BE2C (cell line): ENCODE results near the gene PPP2R3C.
"Not testable (repeated sequence)": the region's sequence is repeated elsewhere in the genome, so short reads cannot be mapped to it uniquely, and the experiment has no call there.

Source experiments
- DNase-seq: peaks from one replicate; pipeline ENCODE4 v3.0.0-alpha.2; 2020
- H3K27me3 ChIP-seq: fragments of 250-450 bp; sonication (Bioruptor Pico); 2 replicates; pipeline ENCODE4 v1.5.1; 2020; ENCODE audit warnings: mild to moderate bottlenecking
- H3K36me3 ChIP-seq: fragments of 250-450 bp; sonication (Bioruptor Pico); 2 replicates; pipeline ENCODE4 v1.5.1; 2020; ENCODE audit warnings: mild to moderate bottlenecking
- H3K4me1 ChIP-seq: fragments of 250-450 bp; sonication (Bioruptor Pico); 2 replicates; pipeline ENCODE4 v1.5.1; 2020
- H3K4me3 ChIP-seq: 2 replicates; pipeline ENCODE4 v1.5.1; 2011; ENCODE audit warnings: low read depth, low read length
- H3K9me3 ChIP-seq: fragments of 250-450 bp; sonication (Bioruptor Pico); 2 replicates; pipeline ENCODE4 v1.5.1; 2020
- CTCF ChIP-seq: IDR thresholded peaks from 2 replicates; pipeline ENCODE4 v1.5.1; 2012; ENCODE audit warnings: mild to moderate bottlenecking, low read depth, low read length

The PPP2R3C gene

GRCh38 chr14:35044939-35045797 lies 76.6 kb downstream of the PPP2R3C start:
- DNase-seq, result no peak
- H3K4me3 ChIP-seq, result peak overlapping the region; percentile 68
- H3K36me3 ChIP-seq, result no peaks in the 10 kb centered on the region
- TF ChIP-seq CTCF, result no peak
- no peaks in the 10 kb centered on the region for H3K9me3 ChIP-seq
- no peaks in the 10 kb centered on the region for H3K27me3 ChIP-seq
- H3K4me1 ChIP-seq, result no peaks in the 10 kb centered on the region

- no peak for TF ChIP-seq CTCF
- no peak for DNase-seq
Measured at GRCh38 chr14:35043046-35043445, 78.7 kb downstream of the PPP2R3C start.

GRCh38 chr14:35042632-35043031 lies 79.2 kb downstream of the PPP2R3C start:
- Histone ChIP-seq H3K4me1 (no peaks in the 10 kb centered on the region), H3K36me3 (no peaks in the 10 kb centered on the region), H3K4me3 (no peak overlapping the region), H3K9me3 (no peaks in the 10 kb centered on the region), H3K27me3 (no peaks in the 10 kb centered on the region)
- DNase-seq, result no peak
- no peak for TF ChIP-seq CTCF

More at GRCh38 chr14:35043046-35043445, 78.7 kb downstream of the PPP2R3C start:
- Histone ChIP-seq H3K27me3 (no peaks in the 10 kb centered on the region), H3K4me1 (no peaks in the 10 kb centered on the region), H3K4me3 (no peak overlapping the region), H3K36me3 (no peaks in the 10 kb centered on the region), H3K9me3 (no peaks in the 10 kb centered on the region)

- H3K4me1 ChIP-seq, H3K4me3 ChIP-seq, H3K9me3 ChIP-seq, H3K36me3 ChIP-seq, H3K27me3 ChIP-seq, DNase-seq: not testable (repeated sequence)
Measured at GRCh38 chr14:35038312-35038711, 83.5 kb downstream of the PPP2R3C start.
